Glutamatergic neuron (in vitro differentiated cells): Measurements from ENCODE around the gene ANO10. TPM values are rescaled to one million over a fixed set of nuclear protein-coding genes. Genes with fewer than 3 reads are reported as not detected.

ENCODE experiments used
- DNase-seq: peaks from one replicate; pipeline ENCODE4 v3.0.0; 2022
- H3K27ac Mint-ChIP-seq: one replicate; pipeline ENCODE4 v1.8.0; 2020; ENCODE audit warnings: mild to moderate bottlenecking, mixed read lengths, inconsistent platforms; ENCODE audit not compliant: unreplicated experiment
- H3K27me3 Mint-ChIP-seq: one replicate; pipeline ENCODE4 v1.8.0; 2020; ENCODE audit warnings: mild to moderate bottlenecking, moderate library complexity, mixed read lengths, inconsistent platforms; ENCODE audit not compliant: unreplicated experiment
- H3K36me3 Mint-ChIP-seq: one replicate; pipeline ENCODE4 v1.8.0; 2020; ENCODE audit warnings: mild to moderate bottlenecking, mixed read lengths, inconsistent platforms; ENCODE audit not compliant: unreplicated experiment
- H3K4me1 Mint-ChIP-seq: one replicate; pipeline ENCODE4 v1.8.0; 2020; ENCODE audit warnings: mild to moderate bottlenecking, low read depth, mixed read lengths, inconsistent platforms; ENCODE audit not compliant: unreplicated experiment
- H3K4me3 Mint-ChIP-seq: one replicate; pipeline ENCODE4 v1.8.0; 2020; ENCODE audit warnings: mild to moderate bottlenecking, mixed read lengths, inconsistent platforms; ENCODE audit not compliant: unreplicated experiment
- H3K9me3 Mint-ChIP-seq: one replicate; pipeline ENCODE4 v1.8.0; 2020; ENCODE audit warnings: mild to moderate bottlenecking, moderate library complexity, mixed read lengths, inconsistent platforms; ENCODE audit not compliant: unreplicated experiment
- total RNA-seq: library from RNA; stranded (reverse); fragmentation: NEBNext Ultra II Directional; extraction: Animal tissue kit (Norgen Biotek cat#: 25700); gene quantifications from one replicate; pipeline ENCODE4 v1.2.1, GENCODE V29; 2021; ENCODE audit not compliant: unreplicated experiment
- TF ChIP-seq, protein P1 (sequence below): fragments of 200-600 bp; sonication (generic); IDR thresholded peaks from one replicate; pipeline ENCODE4 v1.5.0; 2021; ENCODE audit not compliant: partially characterized antibody, unreplicated experiment

The ANO10 gene
- total RNA-seq, 1 donor from 2014 or later, result 44.9 TPM

DNA sequence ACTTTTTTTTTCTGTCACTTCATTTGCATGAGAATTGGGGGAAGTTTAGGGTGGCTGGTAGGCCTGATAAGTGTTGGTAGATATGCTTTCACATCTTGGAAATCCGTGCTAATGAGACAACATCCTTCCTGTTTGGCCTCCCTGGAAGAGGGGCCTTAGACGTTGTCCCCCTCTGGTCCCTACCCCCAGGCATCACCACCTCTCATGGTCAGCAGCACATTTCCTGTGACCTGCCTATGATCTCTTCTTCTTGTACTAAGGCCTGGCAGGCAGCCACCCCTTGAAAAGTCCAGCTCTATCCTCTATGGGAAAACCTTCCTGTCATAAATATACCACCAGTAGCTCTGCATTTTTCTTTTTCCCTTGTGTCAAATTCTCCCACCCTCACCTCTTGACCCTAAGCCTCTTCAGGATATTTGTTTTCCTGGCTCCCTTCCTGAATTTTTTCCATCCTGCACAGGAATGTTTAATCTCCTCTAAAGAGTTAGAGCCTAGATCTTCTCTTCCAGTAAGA lies 227.7 kb downstream of the ANO10 start:
- no peak overlapping the region for H3K27ac Mint-ChIP-seq

DNA sequence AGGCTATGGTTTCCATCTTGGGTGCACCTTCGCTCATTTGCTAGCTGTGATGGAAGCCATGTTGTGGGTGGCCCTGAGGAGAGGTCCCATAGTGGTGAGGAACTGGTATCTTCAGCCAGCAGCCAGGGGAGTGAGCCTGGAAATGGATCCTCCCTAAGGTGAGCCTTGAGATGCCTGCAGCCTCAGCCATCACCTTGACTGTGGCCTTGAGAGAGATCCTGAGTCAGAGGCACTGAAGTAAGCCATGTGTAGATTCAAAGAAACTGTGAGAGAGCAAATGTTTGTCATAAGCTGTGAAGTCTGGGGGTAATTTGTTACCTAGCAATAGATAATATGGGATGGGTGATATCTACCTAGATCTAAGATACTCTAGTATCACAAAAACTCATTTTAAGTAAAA lies 230.2 kb downstream of the ANO10 start:
- Mint-ChIP-seq H3K27ac (no peak overlapping the region), H3K27me3 (no peaks in the 10 kb centered on the region), H3K36me3 (peaks cover 6% of the 10 kb centered on the region), H3K4me3 (no peak overlapping the region), H3K4me1 (no peaks in the 10 kb centered on the region), H3K9me3 (peaks cover 2% of the 10 kb centered on the region)
- DNase-seq, result no peak
- TF ChIP-seq, protein P1, sequence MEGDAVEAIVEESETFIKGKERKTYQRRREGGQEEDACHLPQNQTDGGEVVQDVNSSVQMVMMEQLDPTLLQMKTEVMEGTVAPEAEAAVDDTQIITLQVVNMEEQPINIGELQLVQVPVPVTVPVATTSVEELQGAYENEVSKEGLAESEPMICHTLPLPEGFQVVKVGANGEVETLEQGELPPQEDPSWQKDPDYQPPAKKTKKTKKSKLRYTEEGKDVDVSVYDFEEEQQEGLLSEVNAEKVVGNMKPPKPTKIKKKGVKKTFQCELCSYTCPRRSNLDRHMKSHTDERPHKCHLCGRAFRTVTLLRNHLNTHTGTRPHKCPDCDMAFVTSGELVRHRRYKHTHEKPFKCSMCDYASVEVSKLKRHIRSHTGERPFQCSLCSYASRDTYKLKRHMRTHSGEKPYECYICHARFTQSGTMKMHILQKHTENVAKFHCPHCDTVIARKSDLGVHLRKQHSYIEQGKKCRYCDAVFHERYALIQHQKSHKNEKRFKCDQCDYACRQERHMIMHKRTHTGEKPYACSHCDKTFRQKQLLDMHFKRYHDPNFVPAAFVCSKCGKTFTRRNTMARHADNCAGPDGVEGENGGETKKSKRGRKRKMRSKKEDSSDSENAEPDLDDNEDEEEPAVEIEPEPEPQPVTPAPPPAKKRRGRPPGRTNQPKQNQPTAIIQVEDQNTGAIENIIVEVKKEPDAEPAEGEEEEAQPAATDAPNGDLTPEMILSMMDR, result no peak

More for the DNA sequence above, 227.7 kb downstream of the ANO10 start:
- TF ChIP-seq, protein P1, result no peak
- Mint-ChIP-seq H3K9me3 (peaks cover 2% of the 10 kb centered on the region), H3K36me3 (peaks cover 6% of the 10 kb centered on the region), H3K4me1 (no peaks in the 10 kb centered on the region), H3K4me3 (no peak overlapping the region), H3K27me3 (no peaks in the 10 kb centered on the region)
- DNase-seq, result no peak

DNA sequence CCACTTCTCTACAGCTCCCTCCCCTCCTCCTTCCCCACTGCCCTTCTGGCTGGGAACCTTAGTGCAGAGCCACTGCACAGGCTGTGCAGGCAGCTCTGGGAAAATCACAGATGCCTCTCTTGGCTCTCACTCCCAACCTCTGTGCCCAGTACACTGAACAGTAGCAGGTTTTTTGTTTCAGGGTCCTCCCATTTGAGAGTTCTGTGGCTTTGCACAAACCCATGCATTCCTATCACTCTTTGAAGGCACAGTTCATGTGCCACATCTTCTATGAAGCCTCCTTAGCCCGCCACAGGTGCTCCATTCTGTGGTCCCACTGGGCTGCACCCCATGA lies 231.6 kb downstream of the ANO10 start:
- Mint-ChIP-seq H3K9me3 (peaks cover 2% of the 10 kb centered on the region), H3K36me3 (peaks cover 8% of the 10 kb centered on the region), H3K4me1 (no peaks in the 10 kb centered on the region), H3K27me3 (no peaks in the 10 kb centered on the region), H3K27ac (no peak overlapping the region), H3K4me3 (no peak overlapping the region)
- DNase-seq, result no peak
- TF ChIP-seq, protein P1, result no peak

DNA sequence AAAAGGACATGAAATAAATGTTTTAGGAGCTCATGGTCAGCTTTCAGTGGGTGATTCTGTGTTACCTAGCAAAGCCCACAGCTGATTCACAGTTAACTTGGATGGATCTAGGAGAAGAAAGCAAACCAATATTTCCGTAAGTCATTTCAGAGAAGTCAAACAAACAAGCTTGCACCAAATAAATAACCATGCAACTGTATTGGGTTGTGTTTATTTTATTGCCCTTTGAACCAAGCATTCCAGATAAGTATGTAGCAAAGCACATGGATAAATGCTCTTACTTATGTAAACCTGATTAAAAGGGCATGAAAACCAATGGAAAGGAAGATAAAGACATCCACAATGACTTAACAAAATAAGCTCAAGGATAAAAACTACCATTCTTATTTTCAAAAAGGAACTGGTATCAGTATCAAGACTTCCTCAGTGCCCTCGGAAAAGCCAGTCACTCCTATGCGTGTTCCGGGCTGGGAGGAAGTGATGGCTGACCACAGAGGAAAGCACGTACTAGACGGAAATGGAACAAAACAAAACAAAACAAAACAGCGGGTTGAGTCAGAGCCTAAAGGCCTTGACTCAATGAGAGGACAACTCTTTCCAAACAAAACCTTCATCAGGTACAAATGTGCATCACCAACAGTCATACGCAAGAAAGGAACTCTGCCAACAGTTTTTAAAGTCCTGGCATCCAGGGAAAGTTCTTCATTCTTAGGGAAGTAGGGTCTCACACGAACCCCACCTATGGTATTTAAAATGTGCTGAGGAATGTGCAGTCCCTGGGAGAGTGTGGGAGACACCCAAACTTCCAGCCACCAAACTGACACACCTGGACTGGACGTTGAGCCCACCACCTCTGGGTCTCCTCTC lies 232.2 kb downstream of the ANO10 start:
- H3K27ac Mint-ChIP-seq, result no peak overlapping the region

More for the DNA sequence above, 232.2 kb downstream of the ANO10 start:
- no peak for DNase-seq
- TF ChIP-seq, protein P1, result no peak
- no peak overlapping the region for H3K4me3 Mint-ChIP-seq
- H3K4me1 Mint-ChIP-seq, result no peaks in the 10 kb centered on the region
- H3K36me3 Mint-ChIP-seq, result peaks cover 11% of the 10 kb centered on the region
- no peaks in the 10 kb centered on the region for H3K27me3 Mint-ChIP-seq
- peaks cover 2% of the 10 kb centered on the region for H3K9me3 Mint-ChIP-seq
